Natural killer cell (primary cell): ENCODE results near the gene CHST9. TPM values are rescaled to one million over a fixed set of nuclear protein-coding genes. Genes with fewer than 3 reads are reported as not detected.

Experiments used
- ATAC-seq, 3 donors: fragments of 150-1000 bp in 2 of 3; fragments of 200-7000 bp in 1 of 3; cut with Tn5 transposase; 1 replicate in 1 of 3; 2 replicates in 2 of 3; pipeline ENCODE4 v1.10.0; 2021; ENCODE audit warnings: mild to moderate bottlenecking in 2 of 3, moderate library complexity in 2 of 3
- DNase-seq, 2 donors: peaks; one replicate each; pipeline versions ENCODE4 v3.0.0 to v3.0.0-alpha.2; 2013 to 2021; ENCODE audit warnings: mixed read lengths in 1 of 2
- H3K27ac ChIP-seq: one replicate; pipeline ENCODE4 v1.5.1; 2013; ENCODE audit warnings: mild to moderate bottlenecking, low read length
- H3K27me3 ChIP-seq: one replicate; pipeline ENCODE4 v1.6.1; 2013; ENCODE audit warnings: low read length; ENCODE audit not compliant: control insufficient read depth, insufficient read depth
- H3K36me3 ChIP-seq: one replicate; pipeline ENCODE4 v1.6.1; 2013; ENCODE audit warnings: low read length; ENCODE audit not compliant: control insufficient read depth, insufficient read depth
- H3K4me1 ChIP-seq: one replicate; pipeline ENCODE4 v1.6.1; 2013; ENCODE audit warnings: low read length; ENCODE audit not compliant: control insufficient read depth, insufficient read depth
- H3K4me3 ChIP-seq: one replicate; pipeline ENCODE4 v1.5.1; 2013; ENCODE audit warnings: low read length
- H3K9me3 ChIP-seq: one replicate; pipeline ENCODE4 v1.6.1; 2013; ENCODE audit warnings: low read length; ENCODE audit not compliant: control insufficient read depth, insufficient read depth
- H3K27ac Mint-ChIP-seq, 2 donors: one replicate each; pipeline ENCODE4 v1.8.0; 2022; ENCODE audit warnings: mild to moderate bottlenecking in 2 of 2, mixed read lengths in 2 of 2, moderate library complexity in 1 of 2
- H3K27me3 Mint-ChIP-seq, 2 donors: one replicate each; pipeline ENCODE4 v1.8.0; 2022; ENCODE audit warnings: low read depth in 2 of 2, mixed read lengths in 2 of 2
- H3K36me3 Mint-ChIP-seq: one replicate; pipeline ENCODE4 v1.8.0; 2022; ENCODE audit warnings: mixed read lengths
- H3K4me1 Mint-ChIP-seq, 2 donors: one replicate each; pipeline ENCODE4 v1.8.0; 2022; ENCODE audit warnings: mixed read lengths in 2 of 2
- H3K4me3 Mint-ChIP-seq: one replicate; pipeline ENCODE4 v1.8.0; 2022; ENCODE audit warnings: mild to moderate bottlenecking, moderate library complexity, mixed read lengths
- H3K9me3 Mint-ChIP-seq, 2 donors: one replicate each; pipeline ENCODE4 v1.8.0; 2022; ENCODE audit warnings: mixed read lengths in 2 of 2
- WGBS: methylation state at CpG from one replicate; pipeline ENCODE4 v1.1.7; 2013; ENCODE audit warnings: missing lambda C conversion rate; ENCODE audit not compliant: insufficient coverage; 5-methylcytosine and 5-hydroxymethylcytosine counted together
- intact Hi-C: fragments of 100-400 bp; cut with micrococcal nuclease; formaldehyde crosslinking; loops from one replicate; pipeline ENCODE4 v1.14.2; 2022
- total RNA-seq, 4 donors: library from RNA; stranded (reverse); fragments of 120-200 nt in 1 of 4; gene quantifications; one replicate each; pipeline versions ENCODE4 v1.2.3 to v1.2.4, GENCODE V29; 2013 to 2022
- TF ChIP-seq, protein P1 (sequence below): fragments of 200-600 bp; IDR thresholded peaks from one replicate; pipeline ENCODE4 v1.8.0; 2022; ENCODE audit warnings: antibody characterized with exemption

The CHST9 gene
- total RNA-seq, 3 donors from 2014 or later (not counting 1 experiment from before 2014, with no cell fraction given), result not detected

DNA sequence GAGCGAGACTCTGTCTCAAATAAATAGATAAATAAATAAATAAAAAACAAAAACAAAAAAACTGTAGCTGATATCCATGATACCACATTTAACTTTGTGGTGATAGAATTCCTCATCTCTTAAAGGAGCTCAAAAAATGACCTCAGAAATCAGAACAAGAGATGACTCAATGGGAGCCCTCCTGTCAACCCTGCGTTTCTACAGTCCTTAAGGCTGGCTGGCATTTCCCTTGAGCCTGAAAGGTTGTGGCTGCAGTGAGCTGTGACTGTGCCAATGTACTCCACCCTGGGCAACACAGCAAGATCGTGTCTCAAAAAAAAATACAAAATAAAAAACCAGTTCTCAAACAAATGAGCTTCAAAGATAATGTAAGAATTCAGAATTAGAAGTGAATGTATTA lies 40.4 kb downstream of the CHST9 start:
- Histone ChIP-seq H3K4me3 (no peak overlapping the region), H3K9me3 (no peaks in the 10 kb centered on the region), H3K4me1 (no peaks in the 10 kb centered on the region), H3K36me3 (no peaks in the 10 kb centered on the region), H3K27ac (no peak overlapping the region), H3K27me3 (no peaks in the 10 kb centered on the region)
- no peak for ATAC-seq
- Mint-ChIP-seq H3K4me3 (no peak overlapping the region), H3K36me3 (peaks cover 5% of the 10 kb centered on the region), H3K27ac (no peak overlapping the region), H3K9me3 (peaks cover 5 to 12% of the 10 kb centered on the region in 2 donors), H3K27me3 (no peaks in the 10 kb centered on the region), H3K4me1 (no peaks in the 10 kb centered on the region)
- intact Hi-C loops, result no loop called here
- TF ChIP-seq, protein P1, sequence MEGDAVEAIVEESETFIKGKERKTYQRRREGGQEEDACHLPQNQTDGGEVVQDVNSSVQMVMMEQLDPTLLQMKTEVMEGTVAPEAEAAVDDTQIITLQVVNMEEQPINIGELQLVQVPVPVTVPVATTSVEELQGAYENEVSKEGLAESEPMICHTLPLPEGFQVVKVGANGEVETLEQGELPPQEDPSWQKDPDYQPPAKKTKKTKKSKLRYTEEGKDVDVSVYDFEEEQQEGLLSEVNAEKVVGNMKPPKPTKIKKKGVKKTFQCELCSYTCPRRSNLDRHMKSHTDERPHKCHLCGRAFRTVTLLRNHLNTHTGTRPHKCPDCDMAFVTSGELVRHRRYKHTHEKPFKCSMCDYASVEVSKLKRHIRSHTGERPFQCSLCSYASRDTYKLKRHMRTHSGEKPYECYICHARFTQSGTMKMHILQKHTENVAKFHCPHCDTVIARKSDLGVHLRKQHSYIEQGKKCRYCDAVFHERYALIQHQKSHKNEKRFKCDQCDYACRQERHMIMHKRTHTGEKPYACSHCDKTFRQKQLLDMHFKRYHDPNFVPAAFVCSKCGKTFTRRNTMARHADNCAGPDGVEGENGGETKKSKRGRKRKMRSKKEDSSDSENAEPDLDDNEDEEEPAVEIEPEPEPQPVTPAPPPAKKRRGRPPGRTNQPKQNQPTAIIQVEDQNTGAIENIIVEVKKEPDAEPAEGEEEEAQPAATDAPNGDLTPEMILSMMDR, result no peak
- WGBS, result 70% methylated on average over 1 of the region's 3 CpGs
- no peak for DNase-seq

DNA sequence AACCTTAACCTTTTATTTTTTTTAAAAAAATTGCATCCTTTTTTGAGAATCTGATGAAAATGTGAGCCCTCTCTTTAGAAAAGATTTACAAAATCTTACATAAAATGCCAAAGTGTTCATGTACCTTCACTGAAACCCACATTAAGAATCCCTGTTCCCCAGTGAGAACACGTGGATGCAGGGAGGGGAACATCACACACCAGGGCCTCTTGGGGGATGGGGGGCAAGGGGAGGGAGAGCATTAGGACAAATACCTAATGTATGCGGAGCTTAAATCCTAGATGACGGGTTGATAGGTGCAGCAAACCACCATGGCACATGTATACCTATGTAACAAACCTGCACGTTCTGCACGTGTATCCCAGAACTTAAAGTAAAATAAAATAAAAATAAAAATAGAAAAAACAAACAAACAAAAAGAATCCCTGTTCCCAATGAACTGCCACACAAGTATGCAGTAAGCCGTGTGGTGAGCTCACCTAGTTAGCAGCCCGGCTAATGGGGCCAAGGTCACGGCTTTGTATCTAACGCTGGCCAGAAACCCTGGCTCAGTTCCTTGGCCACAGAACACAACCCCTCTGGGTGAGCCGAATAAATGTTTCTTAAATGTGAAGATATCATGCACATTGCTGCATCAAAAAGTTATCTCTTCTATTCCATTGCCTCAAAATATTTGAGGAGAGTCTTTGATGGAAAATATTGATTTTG lies 41.4 kb downstream of the CHST9 start:
- ATAC-seq, result no peak
- Histone ChIP-seq H3K27me3 (no peaks in the 10 kb centered on the region), H3K4me1 (no peaks in the 10 kb centered on the region), H3K36me3 (no peaks in the 10 kb centered on the region), H3K4me3 (no peak overlapping the region), H3K9me3 (no peaks in the 10 kb centered on the region), H3K27ac (no peak overlapping the region)
- Mint-ChIP-seq H3K4me3 (no peak overlapping the region), H3K27ac (no peak overlapping the region), H3K27me3 (no peaks in the 10 kb centered on the region), H3K36me3 (no peaks in the 10 kb centered on the region), H3K9me3 (peaks cover 3 to 10% of the 10 kb centered on the region in 2 donors), H3K4me1 (no peaks in the 10 kb centered on the region)
- intact Hi-C loops, result no loop called here
- 85% methylated on average over 7 of the region's 10 CpGs for WGBS
- TF ChIP-seq, protein P1, result no peak
- no peak for DNase-seq

DNA sequence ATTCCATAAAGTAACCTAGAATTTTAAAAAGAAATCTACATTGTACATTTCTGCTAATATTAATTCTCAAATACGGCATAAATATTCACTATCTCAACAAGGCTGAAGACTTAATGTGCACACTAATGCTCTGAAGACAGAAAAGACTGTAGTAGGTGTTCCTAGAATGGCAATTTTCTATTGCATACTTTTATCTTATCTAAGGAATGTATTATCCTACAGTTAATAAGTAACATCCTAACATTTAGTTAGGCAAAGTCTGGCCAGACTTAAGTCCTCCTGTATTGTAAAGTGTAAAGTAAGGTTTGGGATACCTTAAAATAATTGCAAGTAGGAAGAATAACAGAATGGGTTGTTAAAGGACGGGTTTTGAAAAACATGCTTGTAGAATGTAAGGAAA lies 42.2 kb downstream of the CHST9 start:
- peaks cover 8 to 10% of the 10 kb centered on the region in 2 donors for H3K9me3 Mint-ChIP-seq

More for the DNA sequence above, 42.2 kb downstream of the CHST9 start:
- Mint-ChIP-seq H3K4me3 (no peak overlapping the region), H3K36me3 (no peaks in the 10 kb centered on the region), H3K27ac (no peak overlapping the region), H3K4me1 (no peaks in the 10 kb centered on the region), H3K27me3 (no peaks in the 10 kb centered on the region)
- Histone ChIP-seq H3K27ac (no peak overlapping the region), H3K9me3 (no peaks in the 10 kb centered on the region), H3K27me3 (no peaks in the 10 kb centered on the region), H3K4me3 (no peak overlapping the region), H3K4me1 (no peaks in the 10 kb centered on the region), H3K36me3 (no peaks in the 10 kb centered on the region)
- TF ChIP-seq, protein P1, result no peak
- intact Hi-C loops, result no loop called here
- DNase-seq (no peak), ATAC-seq (no peak)
- WGBS, result 80% methylated on average over 1 of the region's 2 CpGs
